ENCODE results near the gene PLPP3. TPM values are rescaled to one million over a fixed set of nuclear protein-coding genes. Genes with fewer than 3 reads are reported as not detected.

PLPP3 gene
- total RNA-seq, 1 experiment from 2014 or later = 3.4 TPM

- Histone ChIP-seq H3K4me2 (ENCODE audit: low read length) (no peak overlapping the region), H3K27me3 (ENCODE audit: insufficient read depth, low read length) (no peaks in the 10 kb centered on the region), H4K20me1 (ENCODE audit: insufficient read depth) (no peaks in the 10 kb centered on the region), H3K4me1 (ENCODE audit: control insufficient read depth in 1 of 2, insufficient read depth in 2 of 2, low read length in 2 of 2) (peaks cover 3 to 5% of the 10 kb centered on the region in 2 experiments; a peak in 2 of 4 replicates), H3K36me3 (ENCODE audit: control insufficient read depth in 1 of 2, insufficient read depth in 2 of 2, low read length in 2 of 2) (no peaks in the 10 kb centered on the region), H3K79me2 (ENCODE audit: insufficient read depth, low read length) (no peaks in the 10 kb centered on the region), H3K9me3 (ENCODE audit: control insufficient read depth in 1 of 2, insufficient read depth in 1 of 2, low read depth in 1 of 2, low read length in 2 of 2) (no peaks in the 10 kb centered on the region), H3K4me3 (replicated peaks in 1 of 2; ENCODE audit: low read depth in 1 of 2, low read length in 2 of 2) (no peak overlapping the region), H3K9me2 (ENCODE audit: insufficient read depth) (no peaks in the 10 kb centered on the region), H3K9ac (ENCODE audit: low read length) (no peak overlapping the region), H2AFZ (ENCODE audit: low read depth, low read length, poor library complexity, severe bottlenecking) (no peak overlapping the region), H3K27ac (ENCODE audit: low read depth, low read length) (no peak overlapping the region)
- no peak for ATAC-seq
- TF ChIP-seq, protein P1, sequence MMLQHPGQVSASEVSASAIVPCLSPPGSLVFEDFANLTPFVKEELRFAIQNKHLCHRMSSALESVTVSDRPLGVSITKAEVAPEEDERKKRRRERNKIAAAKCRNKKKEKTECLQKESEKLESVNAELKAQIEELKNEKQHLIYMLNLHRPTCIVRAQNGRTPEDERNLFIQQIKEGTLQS (IDR thresholded peaks at IDR 0.05) = no peak
- TF ChIP-seq RAD21 (IDR thresholded peaks at IDR 0.05; ENCODE audit: low read depth) (no peak), ZFX (IDR thresholded peaks at IDR 0.05) (no peak), JUND (IDR thresholded peaks at IDR 0.05) (no peak), FOSL1 (IDR thresholded peaks at IDR 0.05; ENCODE audit: low read depth) (no peak)
- BruUV-seq (replicated peaks) = no TSS peak
- DNase-seq (ENCODE audit: low read depth, low spot score) = no peak
- intact Hi-C loops (cut with micrococcal nuclease) = loop anchor here (10.0 kb wide), 1 partner anchor 378 kb away; no protein-coding TSS in a partner anchor
- ChIA-PET CTCF (no interaction called here), RAD21 (ENCODE audit: low non-redundant PET in 1 of 2, low total read pairs in 2 of 2, uncharacterized antibody in 2 of 2, unreplicated experiment in 2 of 2) (no interaction called here), POLR2A (no interaction called here)
Measured at GRCh38 chr1:56572334-56573050, 6.9 kb downstream of the PLPP3 start.

DNA sequence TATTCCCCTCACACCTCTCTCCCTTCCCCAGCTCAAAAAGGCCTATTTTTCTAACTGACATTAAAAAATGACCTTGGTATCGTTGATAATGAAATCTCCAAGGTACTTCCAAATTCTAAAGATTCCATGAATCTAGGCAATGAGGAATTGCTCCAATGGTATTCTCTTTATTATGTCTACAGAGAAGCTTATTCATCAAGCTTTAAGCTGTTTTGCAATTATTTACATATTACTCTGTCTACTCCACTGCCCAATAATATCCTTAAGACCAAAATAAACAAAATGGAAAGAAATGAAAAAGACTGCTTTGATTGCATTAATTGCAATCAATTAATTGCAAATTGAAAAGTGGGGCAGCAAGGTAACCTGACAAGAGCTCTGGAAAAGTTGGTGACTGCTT is 7.9 kb downstream of the PLPP3 start:
- ChIA-PET POLR2A (no interaction called here), CTCF (no interaction called here), RAD21 (ENCODE audit: low non-redundant PET in 1 of 2, low total read pairs in 2 of 2, uncharacterized antibody in 2 of 2, unreplicated experiment in 2 of 2) (no interaction called here)
- Histone ChIP-seq H2AFZ (ENCODE audit: low read depth, low read length, poor library complexity, severe bottlenecking) (no peak overlapping the region), H3K4me2 (ENCODE audit: low read length) (no peak overlapping the region), H4K20me1 (ENCODE audit: insufficient read depth) (no peaks in the 10 kb centered on the region), H3K27me3 (ENCODE audit: insufficient read depth, low read length) (no peaks in the 10 kb centered on the region), H3K9me3 (ENCODE audit: control insufficient read depth in 1 of 2, insufficient read depth in 1 of 2, low read depth in 1 of 2, low read length in 2 of 2) (no peaks in the 10 kb centered on the region), H3K27ac (ENCODE audit: low read depth, low read length) (no peak overlapping the region), H3K4me1 (ENCODE audit: control insufficient read depth in 1 of 2, insufficient read depth in 2 of 2, low read length in 2 of 2) (no peaks in the 10 kb centered on the region; a peak in 1 of 4 replicates), H3K36me3 (ENCODE audit: control insufficient read depth in 1 of 2, insufficient read depth in 2 of 2, low read length in 2 of 2) (no peaks in the 10 kb centered on the region), H3K4me3 (replicated peaks in 1 of 2; ENCODE audit: low read depth in 1 of 2, low read length in 2 of 2) (no peak overlapping the region), H3K9me2 (ENCODE audit: insufficient read depth) (no peaks in the 10 kb centered on the region), H3K79me2 (ENCODE audit: insufficient read depth, low read length) (no peaks in the 10 kb centered on the region), H3K9ac (ENCODE audit: low read length) (no peak overlapping the region)
- intact Hi-C loops (cut with micrococcal nuclease) = loop anchor here (10.0 kb wide), 1 partner anchor 377 kb away; no protein-coding TSS in a partner anchor
- TF ChIP-seq CTCF (IDR thresholded peaks at IDR 0.05 in 2 of 3, conservative IDR thresholded peaks at IDR 0.05 in 1 of 3; ENCODE audit: borderline replicate concordance in 1 of 3, insufficient read depth in 1 of 3, low read depth in 2 of 3, low read length in 2 of 3) (no peak), EZH2 (IDR thresholded peaks at IDR 0.05) (no peak), CBX3 (IDR thresholded peaks at IDR 0.05; ENCODE audit: low read depth) (no peak), ZNF274 (IDR thresholded peaks at IDR 0.05; ENCODE audit: low read depth, low read length) (no peak), SP1 (IDR thresholded peaks at IDR 0.05; ENCODE audit: low read depth) (no peak), EZH2phosphoT487 (IDR thresholded peaks at IDR 0.05; ENCODE audit: borderline replicate concordance) (no peak), REST (IDR thresholded peaks at IDR 0.05; ENCODE audit: low read depth) (no peak), ZFX (IDR thresholded peaks at IDR 0.05) (no peak)
- BruUV-seq (replicated peaks) = no TSS peak
- no peak for DNase-seq (ENCODE audit: low read depth, low spot score)
- no peak for ATAC-seq
